Measurements from ENCODE around the gene AKT2.

The AKT2 gene

DNA sequence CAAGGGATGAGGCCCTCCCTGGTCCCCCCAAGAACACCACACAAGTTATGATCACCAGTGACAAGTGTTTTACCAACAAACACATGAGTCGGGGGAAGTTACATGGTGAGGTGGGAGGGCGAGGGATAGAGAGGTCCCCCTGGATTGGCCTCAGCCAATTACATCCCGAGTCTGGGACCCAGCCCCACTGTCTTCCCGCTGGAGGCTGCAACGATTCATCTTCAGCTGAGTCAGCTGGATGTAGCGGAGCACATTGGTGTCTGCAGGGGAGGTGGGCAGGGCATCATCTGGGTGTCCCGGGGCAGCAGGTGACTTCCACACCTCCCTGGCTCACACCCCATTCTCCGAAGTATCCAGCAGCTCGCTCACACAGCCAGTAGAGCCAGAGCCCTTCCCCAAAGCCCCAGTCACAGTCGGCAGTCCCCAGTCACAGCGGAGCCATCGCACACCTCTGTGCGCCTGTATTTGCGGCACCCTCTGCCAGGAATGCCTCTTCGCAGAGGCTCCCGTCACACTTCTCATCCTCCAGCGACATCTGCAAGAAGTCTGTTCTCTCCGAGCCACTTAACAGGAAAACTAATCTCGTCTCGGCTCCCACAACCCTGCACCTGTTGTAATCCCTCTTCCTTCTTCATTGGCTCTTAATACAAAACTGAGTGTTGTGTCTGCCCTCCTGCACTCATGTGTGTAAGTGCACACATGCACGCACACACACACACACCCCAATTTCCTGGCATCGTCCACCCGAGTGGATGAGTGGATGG lies 69.0 kb downstream of the AKT2 start:
- no peak for DNase-seq

DNA sequence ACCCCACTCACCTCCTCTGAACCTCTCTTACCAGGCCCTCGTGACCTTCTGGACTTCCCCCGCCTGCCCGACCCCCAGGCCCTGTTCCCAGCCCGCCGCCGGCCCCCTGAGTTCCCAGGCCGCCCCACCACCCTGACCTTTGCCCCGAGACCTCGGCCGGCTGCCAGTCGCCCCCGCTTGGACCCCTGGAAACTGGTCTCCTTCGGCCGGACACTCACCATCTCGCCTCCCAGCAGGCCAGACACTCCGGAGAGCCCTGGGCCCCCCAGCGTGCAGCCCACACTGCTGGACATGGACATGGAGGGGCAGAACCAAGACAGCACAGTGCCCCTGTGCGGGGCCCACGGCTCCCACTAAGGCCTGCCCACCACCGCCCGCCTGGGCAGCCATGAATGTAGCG lies 70.2 kb downstream of the AKT2 start:
- no peak for DNase-seq

DNA sequence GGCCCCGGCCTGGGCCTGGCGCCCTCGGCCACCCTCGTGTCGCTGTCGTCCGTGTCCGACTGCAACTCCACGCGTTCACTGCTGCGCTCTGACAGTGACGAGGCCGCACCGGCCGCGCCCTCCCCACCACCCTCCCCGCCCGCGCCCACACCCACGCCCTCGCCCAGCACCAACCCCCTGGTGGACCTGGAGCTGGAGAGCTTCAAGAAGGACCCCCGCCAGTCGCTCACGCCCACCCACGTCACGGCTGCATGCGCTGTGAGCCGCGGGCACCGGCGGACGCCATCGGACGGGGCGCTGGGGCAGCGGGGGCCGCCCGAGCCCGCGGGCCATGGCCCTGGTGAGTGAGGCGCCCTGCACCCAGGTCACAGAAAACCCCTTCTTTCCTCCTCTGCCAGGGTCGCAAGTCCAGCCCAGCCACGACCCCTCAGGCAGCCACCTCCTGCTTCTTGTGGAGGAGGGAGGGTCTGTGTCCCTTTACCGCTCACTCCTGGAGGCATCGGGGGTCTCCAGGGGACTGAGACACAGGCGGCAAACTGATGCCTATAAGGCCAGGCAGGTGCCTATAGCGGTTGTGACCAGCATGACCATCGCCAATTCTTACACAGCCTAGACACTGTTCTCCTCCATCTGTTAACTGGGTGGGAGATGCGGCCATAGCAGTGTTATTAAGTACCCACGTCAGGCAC lies 71.1 kb downstream of the AKT2 start:
- no peak for DNase-seq

DNA sequence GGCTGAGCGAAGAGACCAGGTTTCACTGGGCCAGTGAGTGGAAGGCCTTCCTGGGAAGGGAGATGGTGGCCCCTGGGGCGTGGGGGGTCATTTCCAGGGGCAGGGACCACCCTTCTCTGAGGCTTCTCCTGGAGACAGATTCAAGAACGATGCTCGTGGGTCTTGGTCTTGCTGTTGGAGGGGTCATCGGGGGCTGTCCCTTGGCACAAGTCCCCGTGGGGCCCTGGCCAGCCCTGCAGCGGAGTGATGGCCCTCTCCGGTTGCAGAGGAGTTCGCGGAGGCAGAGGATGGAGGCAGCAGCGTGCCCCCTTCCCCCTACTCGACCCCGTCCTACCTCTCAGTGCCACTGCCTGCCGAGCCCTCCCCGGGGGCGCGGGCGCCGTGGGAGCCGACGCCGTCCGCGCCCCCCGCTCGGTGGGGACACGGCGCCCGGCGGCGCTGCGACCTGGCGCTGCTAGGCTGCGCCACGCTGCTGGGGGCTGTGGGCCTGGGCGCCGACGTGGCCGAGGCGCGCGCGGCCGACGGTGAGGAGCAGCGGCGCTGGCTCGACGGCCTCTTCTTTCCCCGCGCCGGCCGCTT lies 71.8 kb downstream of the AKT2 start:
- no peak for DNase-seq

DNA sequence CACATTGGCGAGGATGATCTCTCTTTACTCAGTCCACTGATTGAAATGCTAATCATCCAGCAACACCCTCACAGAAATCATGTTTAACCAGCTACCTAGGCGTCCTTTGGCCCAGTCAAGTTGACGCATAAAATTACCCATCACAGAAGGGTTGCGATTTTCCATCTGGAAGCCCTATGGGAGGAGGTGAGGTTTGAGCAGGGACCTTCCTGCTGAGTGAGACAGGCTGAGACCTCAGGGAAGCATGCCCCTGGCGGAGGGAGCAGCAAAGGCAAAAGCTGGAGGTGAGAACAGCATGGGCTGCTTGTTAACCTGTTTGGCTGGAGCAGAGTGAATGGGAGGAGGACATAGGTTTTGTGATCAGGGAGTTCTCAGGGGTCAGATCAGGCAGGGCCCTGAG lies 74.3 kb downstream of the AKT2 start:
- DNase-seq = no peak

DNA sequence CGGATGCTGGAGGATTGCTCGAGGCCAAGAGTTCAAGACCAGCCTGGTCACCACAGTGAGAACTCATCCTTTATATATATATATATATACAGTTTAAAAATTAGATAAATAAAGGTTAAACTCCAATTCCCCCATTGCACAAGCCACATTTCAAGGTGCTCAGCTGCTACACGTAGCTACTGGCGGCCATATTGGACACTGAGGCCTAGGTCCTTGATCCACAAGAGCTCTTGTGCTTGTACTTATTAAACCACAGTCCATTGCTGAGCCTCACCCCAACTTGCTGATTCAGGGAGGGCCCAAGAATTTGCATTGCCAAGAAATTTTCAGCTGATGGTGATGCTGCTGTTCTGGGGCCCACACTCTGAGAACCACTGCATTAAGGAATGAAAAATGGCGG lies 76.5 kb downstream of the AKT2 start:
- DNase-seq = no peak

DNA sequence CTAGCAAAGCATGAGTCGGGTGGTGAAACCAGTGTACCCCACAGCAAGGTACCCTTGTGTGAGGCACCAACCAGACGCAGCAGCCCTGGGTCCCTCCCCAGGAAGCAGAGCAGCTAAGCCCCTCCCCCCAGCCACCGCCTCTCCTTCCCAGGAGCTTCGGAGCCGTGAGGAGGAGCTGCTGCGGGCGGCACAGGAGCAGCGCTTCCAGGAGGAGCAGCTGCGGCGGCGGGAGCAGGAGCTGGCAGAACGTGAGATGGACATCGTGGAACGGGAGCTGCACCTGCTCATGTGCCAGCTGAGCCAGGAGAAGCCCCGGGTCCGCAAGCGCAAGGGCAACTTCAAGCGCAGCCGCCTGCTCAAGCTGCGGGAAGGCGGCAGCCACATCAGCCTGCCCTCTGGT lies 79.4 kb downstream of the AKT2 start:
- no peak for DNase-seq

DNA sequence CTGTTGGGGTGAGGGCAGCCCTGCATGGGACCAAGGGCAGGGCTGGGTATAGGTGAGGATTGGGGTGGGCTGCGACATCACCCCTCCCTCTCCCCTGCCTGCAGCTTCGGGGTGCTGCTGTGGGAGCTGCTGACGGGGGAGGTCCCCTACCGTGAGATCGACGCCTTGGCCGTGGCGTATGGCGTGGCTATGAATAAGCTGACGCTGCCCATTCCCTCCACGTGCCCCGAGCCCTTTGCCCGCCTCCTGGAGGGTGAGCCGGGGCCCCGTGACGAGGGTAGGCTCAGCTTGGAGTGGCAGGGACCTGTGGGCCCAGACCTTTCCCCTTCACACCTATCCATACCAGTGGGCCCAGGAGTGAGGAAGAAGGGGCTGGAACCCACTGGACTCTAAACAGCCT lies 80.8 kb downstream of the AKT2 start:
- no peak for DNase-seq

DNA sequence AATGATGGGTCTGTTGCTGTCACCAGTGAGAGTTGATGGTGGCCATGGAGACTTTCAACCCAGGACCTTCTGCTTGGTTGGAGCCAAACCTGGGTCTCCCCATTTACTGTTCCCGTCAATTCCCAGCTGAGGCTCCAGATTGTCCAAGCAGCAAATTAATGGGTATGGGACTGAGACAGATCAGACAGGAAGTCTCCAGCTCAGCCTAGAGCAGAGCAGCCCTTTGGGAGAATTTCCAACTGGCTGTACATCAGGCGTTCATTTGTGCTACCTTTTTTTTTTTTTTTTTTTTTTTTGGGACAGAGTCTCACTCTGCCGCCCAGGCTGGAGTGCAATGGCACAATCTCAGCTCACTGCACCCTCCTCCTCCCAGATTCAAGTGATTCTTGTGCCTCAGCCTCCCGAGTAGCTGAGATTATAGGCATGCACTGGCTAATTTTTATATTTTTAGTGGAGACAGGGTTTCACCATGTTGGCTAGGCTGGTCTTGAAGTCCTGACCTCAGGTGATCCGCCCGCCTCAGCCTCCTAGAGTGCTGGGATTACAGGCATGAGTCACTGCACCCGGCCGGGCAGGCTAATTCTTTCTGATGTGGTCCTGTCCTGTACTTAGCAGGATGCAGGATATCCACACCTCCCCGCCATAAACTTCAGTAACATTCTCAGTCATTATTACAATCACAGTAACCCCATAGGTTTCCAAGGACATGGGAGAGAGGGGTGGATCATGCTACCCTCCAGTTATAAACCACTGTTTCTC lies 84.6 kb downstream of the AKT2 start:
- DNase-seq = no peak

DNA sequence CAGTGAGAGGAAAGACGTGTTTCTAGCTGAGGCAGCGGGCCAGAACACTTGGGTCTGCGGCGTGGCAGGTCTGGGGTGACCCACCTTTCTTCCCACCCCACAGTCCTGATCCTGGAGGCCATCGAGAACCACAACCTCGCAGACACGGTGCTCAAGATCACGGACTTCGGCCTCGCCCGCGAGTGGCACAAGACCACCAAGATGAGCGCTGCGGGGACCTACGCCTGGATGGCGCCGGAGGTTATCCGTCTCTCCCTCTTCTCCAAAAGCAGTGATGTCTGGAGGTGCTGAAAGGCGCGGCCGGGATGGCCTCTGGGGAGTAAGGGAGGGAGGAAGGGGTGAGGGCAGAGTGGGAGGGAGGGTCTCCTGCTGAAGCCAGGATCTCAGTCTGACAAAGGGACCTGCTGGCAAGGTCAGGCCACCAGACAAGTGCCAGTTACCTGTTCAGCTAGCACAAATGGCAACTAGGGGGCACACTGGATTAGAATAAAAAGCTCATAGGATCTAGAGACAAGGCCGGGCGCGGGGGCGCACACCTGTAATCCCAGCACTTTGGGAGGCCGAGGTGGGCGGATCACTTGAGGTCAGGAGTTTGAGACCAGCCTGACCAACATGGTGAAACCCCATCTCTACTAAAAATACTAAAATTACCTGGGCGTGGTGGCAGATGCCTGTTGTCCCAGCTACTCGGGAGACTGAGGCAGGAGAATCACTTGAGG lies 86.7 kb downstream of the AKT2 start:
- no peak for DNase-seq

DNA sequence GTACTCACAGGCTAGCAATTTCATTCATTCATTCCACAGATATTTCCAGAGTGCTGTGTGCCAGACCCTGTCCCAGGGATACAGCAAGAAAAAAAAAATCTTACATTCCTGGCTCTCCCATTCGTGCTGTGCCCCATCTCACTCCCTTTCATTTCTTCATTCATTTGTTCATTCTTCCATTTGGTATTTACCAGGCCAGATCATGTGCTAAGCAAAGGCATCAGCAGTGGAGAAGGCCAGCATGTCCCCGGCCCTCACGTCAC lies 91.6 kb downstream of the AKT2 start:
- DNase-seq = no peak

DNA sequence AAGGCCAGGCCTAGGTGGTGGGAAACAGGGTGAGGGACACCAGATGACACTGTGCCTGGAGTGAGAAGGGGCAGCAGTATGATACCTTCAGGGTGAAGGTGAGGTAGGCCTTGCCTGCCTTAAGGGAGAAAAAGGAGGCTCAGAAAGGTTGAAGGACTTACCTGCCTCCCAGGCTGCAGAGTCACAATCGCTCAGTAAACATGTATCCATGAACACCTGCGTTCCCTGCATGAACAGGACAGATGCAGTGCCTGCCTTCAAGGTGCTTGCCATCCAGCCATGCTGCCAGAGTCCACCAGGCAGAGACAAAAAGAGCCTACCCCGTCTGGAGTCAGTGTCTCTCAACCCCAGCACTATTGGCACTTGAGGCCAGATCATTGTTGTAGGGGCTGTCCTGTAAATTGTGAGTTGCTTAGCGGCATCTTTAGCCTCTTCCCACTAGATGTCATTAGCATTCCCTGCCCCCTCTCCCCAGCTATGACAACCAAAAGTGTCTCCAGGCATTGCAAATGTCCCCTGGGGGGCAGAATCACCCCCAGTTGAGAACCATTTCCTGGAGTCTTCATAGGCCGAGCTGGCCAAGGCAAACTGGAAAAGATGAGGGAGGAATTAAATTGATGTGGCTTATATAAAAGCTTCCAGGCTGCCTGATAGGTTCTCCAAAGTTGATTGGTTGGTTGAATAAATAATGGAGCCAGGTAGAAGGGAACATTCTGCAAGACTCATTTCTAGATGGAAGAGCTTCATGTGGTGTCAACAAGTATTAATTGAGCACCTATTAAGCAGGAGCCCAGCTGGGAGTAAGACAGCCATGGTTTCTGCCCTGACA lies 92.2 kb downstream of the AKT2 start:
- DNase-seq = no peak

DNA sequence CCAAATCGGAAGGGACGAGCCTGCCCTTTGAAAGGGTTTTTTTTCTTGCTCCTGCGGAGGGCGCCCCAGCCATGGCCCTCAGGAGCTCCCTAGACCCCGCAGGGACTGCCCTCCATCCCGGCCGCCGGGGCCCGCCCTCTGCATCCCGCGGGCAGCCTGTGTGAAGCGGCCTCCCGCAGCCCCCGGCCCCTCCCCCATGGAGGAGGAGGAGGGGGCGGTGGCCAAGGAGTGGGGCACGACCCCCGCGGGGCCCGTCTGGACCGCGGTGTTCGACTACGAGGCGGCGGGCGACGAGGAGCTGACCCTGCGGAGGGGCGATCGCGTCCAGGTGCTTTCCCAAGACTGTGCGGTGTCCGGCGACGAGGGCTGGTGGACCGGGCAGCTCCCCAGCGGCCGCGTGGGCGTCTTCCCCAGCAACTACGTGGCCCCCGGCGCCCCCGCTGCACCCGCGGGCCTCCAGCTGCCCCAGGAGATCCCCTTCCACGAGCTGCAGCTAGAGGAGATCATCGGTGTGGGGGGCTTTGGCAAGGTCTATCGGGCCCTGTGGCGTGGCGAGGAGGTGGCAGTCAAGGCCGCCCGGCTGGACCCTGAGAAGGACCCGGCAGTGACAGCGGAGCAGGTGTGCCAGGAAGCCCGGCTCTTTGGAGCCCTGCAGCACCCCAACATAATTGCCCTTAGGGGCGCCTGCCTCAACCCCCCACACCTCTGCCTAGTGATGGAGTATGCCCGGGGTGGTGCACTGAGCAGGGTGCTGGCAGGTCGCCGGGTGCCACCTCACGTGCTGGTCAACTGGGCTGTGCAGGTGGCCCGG lies 93.1 kb downstream of the AKT2 start:
- peak; percentile 46 for DNase-seq

DNA sequence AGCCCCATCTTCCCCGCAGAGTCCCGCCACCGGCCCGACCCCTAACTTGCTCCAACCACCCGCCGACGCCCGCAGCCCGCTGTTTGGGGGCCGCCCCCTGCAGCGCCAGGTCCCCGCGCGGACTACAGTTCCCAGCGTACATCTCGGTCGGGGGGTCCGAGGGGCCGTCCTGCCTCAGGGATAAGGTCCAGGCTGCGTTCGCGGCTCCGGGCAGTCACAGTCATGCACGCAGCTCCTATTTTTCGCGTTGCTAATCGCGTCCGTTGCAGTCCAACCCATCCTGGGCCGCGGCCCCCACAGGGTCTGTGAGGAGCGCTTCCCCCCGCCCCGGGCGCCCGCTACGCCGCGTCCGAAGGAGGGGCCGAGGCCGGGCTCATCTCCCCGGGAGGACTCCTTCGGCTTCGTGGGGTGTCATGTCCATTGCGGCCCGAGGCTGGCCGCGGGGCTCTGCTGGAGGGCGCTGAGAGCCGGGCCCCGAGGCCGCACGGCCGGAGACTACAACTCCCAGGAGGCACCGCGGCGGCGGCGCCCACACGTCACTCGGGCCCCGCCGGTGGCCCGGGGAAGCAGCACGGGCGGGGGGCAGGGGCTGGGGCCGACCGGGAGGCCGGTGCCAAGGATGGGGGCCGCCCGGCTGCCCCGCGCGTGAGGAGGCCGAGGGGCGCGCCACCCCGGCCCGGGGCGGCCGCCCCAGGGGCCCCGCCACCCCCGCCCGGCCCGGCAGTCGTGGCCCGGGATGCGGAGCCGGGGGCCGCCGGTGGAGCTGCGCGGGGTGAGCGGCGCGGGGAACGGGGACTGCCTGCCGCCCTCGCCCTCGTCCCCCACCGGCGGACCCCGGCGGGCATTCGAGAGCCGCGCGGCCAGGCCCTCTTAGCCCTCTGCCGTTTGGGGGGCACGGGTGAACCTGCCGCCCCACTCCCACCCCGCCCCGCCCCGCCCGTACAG lies 94.0 kb downstream of the AKT2 start, which contains the start of gene MAP3K10:
Gene MAP3K10 (plus strand): TSS at position 536 of the 945 bp plus-strand sequence. CDS start 606 bp downstream, outside the sequence.
- DNase-seq = peak; percentile 87

DNA sequence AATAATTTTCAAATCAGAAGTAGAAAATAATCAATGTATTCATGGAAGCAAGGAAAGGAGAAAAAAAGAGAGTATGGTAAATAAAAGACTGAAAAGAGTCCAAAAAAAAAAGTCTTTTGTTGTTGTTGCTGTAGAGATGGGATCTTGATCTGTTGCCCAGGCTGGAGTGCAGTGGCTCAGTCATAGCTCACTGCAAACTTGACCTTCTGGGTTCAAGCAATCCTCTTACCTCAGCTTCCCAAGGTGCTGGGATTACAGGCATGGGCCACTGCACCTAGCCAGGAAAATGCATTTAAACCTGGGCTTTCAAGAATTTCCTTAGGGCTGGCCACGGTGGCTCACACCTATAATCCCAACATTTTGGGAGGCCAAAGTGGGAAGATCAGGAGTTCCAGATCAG lies 100.9 kb downstream of the AKT2 start:
- no peak for DNase-seq

All from stimulated activated CD8-positive, alpha-beta memory T cell treated with anti-CD3 and anti-CD28 coated beads, Interleukin-4, amount 100 ng/mL, for 48 hours (primary cell).